ENCODE data around the gene WSB2.
"Not testable (repeated sequence)": the region's sequence is repeated elsewhere in the genome, so short reads cannot be mapped to it uniquely, and the experiment has no call there.

WSB2 gene

GRCh38 chr12:118034429-118035189, 26.4 kb downstream of the WSB2 start:
- no peak for DNase-seq (ENCODE audit: low read depth)

- no peak for DNase-seq (ENCODE audit: low read depth)
These were observed 27.1 kb downstream of the WSB2 start for GRCh38 chr12:118033902-118034301.

GRCh38 chr12:118033323-118033722, 27.7 kb downstream of the WSB2 start:
- DNase-seq (ENCODE audit: low read depth), result no peak

- no peak for DNase-seq (ENCODE audit: low read depth)
These were observed 28.8 kb downstream of the WSB2 start for GRCh38 chr12:118032188-118032587.

- no peak for DNase-seq (ENCODE audit: low read depth)
These were observed 31.8 kb downstream of the WSB2 start for GRCh38 chr12:118029166-118029565.

GRCh38 chr12:118025168-118025567, 35.8 kb downstream of the WSB2 start:
- no peak for DNase-seq (ENCODE audit: low read depth)

GRCh38 chr12:118023301-118023860, 37.6 kb downstream of the WSB2 start:
- no peak for DNase-seq (ENCODE audit: low read depth)

GRCh38 chr12:118022728-118023109, 38.3 kb downstream of the WSB2 start:
- no peak for DNase-seq (ENCODE audit: low read depth)

- DNase-seq (ENCODE audit: low read depth), result not testable (repeated sequence)
These were observed 38.8 kb downstream of the WSB2 start for GRCh38 chr12:118022097-118022727.

- no peak for DNase-seq (ENCODE audit: low read depth)
These were observed 40.9 kb downstream of the WSB2 start for GRCh38 chr12:118020036-118020435.

- DNase-seq (ENCODE audit: low read depth), result no peak
These were observed 43.1 kb downstream of the WSB2 start for GRCh38 chr12:118017926-118018325.

- DNase-seq (ENCODE audit: low read depth), result peak; percentile 94
These were observed 44.3 kb downstream of the WSB2 start, which contains the start of gene RFC5 for GRCh38 chr12:118016424-118017264. RFC5 (plus strand) TSS chr12:118016703; CDS start chr12:118016828, 125 bp downstream.

- no peak for DNase-seq (ENCODE audit: low read depth)
These were observed 45.0 kb downstream of the WSB2 start for GRCh38 chr12:118015944-118016343.

GRCh38 chr12:118015306-118015705, 45.7 kb downstream of the WSB2 start:
- DNase-seq (ENCODE audit: low read depth), result no peak

- DNase-seq (ENCODE audit: low read depth), result no peak
These were observed 47.7 kb downstream of the WSB2 start for GRCh38 chr12:118013283-118013682.

- DNase-seq (ENCODE audit: low read depth), result no peak
These were observed 49.0 kb downstream of the WSB2 start for GRCh38 chr12:118011961-118012360.

- DNase-seq (ENCODE audit: low read depth), result no peak
These were observed 49.6 kb downstream of the WSB2 start for GRCh38 chr12:118011377-118011776.

GRCh38 chr12:118010903-118011302, 50.1 kb downstream of the WSB2 start:
- DNase-seq (ENCODE audit: low read depth), result no peak

- not testable (repeated sequence) for DNase-seq (ENCODE audit: low read depth)
These were observed 61.2 kb downstream of the WSB2 start for GRCh38 chr12:117999806-118000205.

- DNase-seq (ENCODE audit: low read depth), result no peak
These were observed 62.3 kb downstream of the WSB2 start for GRCh38 chr12:117998719-117999118.

GRCh38 chr12:117994551-117995438, 66.2 kb downstream of the WSB2 start:
- no peak for DNase-seq (ENCODE audit: low read depth)

Data from stromal cell of bone marrow (primary cell).